ENCODE data around the gene ST3GAL2.
"Not testable (repeated sequence)": the region's sequence is repeated elsewhere in the genome, so short reads cannot be mapped to it uniquely, and the experiment has no call there.

Gene ST3GAL2

DNA sequence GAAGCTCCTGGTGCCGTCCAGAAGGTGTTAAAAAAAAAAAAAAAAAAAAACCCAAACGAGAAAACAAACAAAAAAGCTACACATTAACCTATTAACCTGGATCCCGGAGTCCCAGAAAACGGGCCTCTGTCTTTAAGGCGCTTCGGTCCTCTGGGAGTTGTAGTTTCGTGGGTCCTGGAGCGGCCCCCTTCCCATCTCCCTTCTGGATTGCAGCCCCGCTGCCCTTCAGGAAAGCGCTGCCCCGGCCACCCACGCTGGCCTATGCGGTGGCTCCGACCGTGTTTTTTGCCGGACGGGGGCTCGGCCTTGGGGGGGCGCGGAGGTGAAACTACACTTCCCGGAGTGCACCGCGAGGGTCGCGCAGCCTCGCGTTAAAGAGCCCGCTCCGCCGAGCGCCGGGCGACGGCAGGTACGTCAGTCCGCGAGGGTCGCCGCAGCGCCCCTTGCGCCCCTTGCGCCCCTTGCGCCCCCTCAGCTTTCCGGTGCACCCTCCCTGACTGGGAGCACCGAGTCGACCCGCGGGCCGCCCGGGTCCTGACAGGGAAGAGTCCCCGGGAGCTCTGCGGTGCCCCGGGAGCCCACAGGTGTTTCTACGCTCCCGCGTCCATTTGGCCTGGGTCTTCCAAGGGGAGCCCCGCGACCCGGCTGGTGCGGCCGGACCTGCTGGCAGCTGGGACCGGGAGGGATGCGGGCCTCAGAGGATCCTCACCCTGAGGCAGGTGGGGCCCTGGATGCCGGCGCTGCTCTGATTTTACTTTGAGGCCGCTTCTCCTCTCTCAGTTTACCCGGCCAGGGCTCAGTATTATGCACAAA lies 15.5 kb upstream of the ST3GAL2 start, which contains the start of gene FCSK:
TSS of gene FCSK (plus strand) at position 374 of the 813 bp plus-strand sequence. CDS start 8,596 bp downstream, outside the sequence.
- TF ChIP-seq, protein P1, sequence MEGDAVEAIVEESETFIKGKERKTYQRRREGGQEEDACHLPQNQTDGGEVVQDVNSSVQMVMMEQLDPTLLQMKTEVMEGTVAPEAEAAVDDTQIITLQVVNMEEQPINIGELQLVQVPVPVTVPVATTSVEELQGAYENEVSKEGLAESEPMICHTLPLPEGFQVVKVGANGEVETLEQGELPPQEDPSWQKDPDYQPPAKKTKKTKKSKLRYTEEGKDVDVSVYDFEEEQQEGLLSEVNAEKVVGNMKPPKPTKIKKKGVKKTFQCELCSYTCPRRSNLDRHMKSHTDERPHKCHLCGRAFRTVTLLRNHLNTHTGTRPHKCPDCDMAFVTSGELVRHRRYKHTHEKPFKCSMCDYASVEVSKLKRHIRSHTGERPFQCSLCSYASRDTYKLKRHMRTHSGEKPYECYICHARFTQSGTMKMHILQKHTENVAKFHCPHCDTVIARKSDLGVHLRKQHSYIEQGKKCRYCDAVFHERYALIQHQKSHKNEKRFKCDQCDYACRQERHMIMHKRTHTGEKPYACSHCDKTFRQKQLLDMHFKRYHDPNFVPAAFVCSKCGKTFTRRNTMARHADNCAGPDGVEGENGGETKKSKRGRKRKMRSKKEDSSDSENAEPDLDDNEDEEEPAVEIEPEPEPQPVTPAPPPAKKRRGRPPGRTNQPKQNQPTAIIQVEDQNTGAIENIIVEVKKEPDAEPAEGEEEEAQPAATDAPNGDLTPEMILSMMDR (IDR thresholded peaks at IDR 0.05; ENCODE audit: low read depth, low read length) = no peak
- peak within 1 kb of the TSS; percentile 87 to 91 for H3K4me3 ChIP-seq (replicated peaks in 1 of 2; ENCODE audit: low read depth in 2 of 2, low read length in 2 of 2)
- peak; percentile 74 to 78 for DNase-seq (ENCODE audit: low read depth in 2 of 2)

DNA sequence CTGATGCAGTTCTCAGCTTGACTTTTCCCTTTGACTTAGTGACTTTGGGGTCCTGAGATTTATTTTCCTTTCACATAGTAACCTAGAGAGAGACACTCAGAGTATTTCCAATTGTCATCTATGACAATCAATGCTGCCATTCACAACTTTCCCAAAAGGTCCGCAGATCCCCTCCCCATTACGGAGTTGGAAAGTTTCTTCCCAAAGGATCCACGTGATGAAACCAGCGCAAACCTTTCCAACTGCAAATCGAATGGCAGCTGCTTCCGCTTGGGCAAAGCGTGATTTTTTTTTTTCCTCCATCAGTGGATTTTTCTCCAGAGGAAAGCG lies 15.0 kb upstream of the ST3GAL2 start:
- DNase-seq (ENCODE audit: low read depth in 2 of 2) = no peak
- peak overlapping the region; percentile 87 to 91 for H3K4me3 ChIP-seq (replicated peaks in 1 of 2; ENCODE audit: low read depth in 2 of 2, low read length in 2 of 2)
- TF ChIP-seq, protein P1 (IDR thresholded peaks at IDR 0.05; ENCODE audit: low read depth, low read length) = no peak

DNA sequence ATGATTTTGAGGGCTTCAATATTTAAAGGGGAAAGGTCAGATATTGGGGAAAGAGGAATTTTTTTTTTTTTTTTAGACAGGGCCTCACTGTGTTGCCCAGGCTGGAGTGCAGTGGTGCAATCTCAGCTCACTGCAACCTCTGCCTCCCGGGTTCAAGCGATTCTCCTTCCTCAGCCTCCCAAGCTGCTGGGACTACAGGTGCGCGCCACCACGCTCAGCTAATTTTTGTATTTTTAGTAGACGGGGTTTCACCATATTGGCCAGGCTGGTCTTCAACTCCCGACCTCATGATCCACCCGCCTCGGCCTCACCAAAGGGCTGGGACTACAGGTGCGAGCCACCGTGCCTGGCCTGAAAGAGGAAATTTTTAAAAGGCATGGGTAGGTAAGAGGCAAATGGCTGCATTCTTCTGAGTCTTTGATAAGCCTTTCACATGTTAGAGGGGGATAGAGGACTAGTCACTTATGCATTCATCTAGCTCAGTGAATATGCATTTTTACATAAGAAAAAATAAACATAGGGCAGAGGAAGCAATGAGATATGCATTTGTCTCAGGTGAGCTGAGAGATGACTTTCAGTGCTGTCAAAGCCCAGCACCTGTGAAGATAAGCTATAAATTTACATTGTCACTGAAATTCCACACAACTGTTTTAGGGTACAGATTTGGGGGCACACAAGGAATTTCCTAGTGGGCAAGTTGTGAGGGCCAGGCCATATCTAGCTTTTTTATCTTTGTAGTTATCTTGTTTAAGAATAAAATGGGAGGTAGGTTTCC lies 14.4 kb upstream of the ST3GAL2 start:
- peak overlapping the region; percentile 87 to 91 for H3K4me3 ChIP-seq (replicated peaks in 1 of 2; ENCODE audit: low read depth in 2 of 2, low read length in 2 of 2)
- TF ChIP-seq, protein P1 (IDR thresholded peaks at IDR 0.05; ENCODE audit: low read depth, low read length) = no peak
- DNase-seq (ENCODE audit: low read depth in 2 of 2) = no peak

DNA sequence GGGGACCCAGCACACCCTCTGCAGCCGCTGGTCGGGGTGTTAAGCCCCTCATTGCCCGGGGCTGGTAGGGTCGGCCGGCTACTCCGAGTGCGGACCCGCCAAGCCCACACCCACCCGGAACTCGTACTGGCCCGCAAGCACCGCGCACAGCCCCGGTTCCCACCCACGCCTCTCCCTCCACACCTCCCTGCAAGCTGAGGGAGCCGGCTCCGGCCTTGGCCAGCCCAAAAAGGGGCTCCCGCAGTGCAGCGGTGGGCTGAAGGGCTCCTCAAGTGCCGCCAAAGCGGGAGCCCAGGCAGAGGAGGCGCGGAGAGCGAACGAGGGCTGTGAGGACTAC lies 12.1 kb upstream of the ST3GAL2 start:
- not testable (repeated sequence) for DNase-seq (ENCODE audit: low read depth in 2 of 2)
- peak overlapping the region; percentile 8 to 28 for H3K4me3 ChIP-seq (replicated peaks in 1 of 2; ENCODE audit: low read depth in 2 of 2, low read length in 2 of 2)

DNA sequence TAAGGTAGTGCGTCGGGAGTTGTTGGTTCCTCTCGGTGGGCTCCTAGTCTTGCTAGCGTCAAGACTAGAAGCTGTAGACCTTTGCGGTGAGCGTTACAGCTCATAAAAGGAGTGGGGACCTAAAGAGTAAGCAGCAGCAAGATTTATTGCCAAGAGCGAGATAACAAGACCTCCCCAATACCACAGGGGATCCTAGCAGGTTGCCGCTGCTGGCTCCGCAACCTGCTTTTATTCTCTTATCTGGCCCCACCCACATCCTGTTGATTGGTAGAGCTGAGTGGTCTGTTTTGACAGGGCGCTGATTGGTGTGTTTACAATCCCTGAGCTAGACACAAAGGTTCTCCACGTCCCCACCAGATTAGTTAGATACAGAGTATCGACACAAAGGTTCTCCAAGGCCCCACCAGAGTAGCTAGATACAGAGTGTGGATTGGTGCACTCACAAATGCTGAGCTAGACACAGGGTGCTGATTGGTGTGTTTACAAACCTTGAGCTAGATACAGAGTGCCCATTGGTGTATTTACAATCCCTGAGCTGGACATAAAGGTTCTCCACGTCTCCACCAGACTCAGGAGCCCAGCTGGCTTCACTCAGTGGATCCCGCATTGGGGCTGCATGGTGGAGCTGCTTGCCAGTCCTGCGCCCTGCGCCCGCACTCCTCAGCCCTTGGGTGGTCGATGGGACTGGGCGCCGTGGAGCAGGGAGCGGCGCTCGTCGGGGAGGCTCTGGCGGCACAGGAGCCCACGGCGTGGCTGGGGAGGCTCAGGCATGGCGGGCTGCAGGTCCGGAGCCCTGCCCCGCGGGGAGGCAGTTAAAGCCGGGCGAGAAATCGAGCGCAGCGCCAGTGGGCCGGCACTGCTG lies 11.5 kb upstream of the ST3GAL2 start:
- DNase-seq (ENCODE audit: low read depth in 2 of 2) = not testable (repeated sequence)
- peak overlapping the region; percentile 8 to 28 for H3K4me3 ChIP-seq (replicated peaks in 1 of 2; ENCODE audit: low read depth in 2 of 2, low read length in 2 of 2)

DNA sequence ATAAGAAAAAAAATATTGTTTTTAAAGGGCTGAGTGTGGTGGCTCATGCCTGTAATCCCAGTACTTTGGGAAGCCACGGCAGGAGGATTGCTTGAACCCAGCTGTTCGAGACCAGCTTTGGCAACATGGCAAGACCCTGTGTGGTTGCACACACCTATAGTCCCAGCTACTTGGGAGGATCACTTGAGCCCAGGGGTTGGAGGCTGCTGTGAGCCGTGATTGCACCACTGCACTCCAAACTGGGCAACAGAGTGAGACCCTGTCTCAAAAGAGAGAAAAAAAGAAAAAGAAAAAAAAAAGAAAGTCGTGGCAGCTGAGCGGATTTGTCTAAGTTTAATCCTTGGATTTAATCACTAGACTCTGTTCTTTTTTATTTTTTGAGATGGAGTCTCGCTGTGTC lies 9.2 kb upstream of the ST3GAL2 start:
- TF ChIP-seq, protein P1 (IDR thresholded peaks at IDR 0.05; ENCODE audit: low read depth, low read length) = no peak
- no peak overlapping the region for H3K4me3 ChIP-seq (replicated peaks in 1 of 2; ENCODE audit: low read depth in 2 of 2, low read length in 2 of 2)
- no peak for DNase-seq (ENCODE audit: low read depth in 2 of 2)

DNA sequence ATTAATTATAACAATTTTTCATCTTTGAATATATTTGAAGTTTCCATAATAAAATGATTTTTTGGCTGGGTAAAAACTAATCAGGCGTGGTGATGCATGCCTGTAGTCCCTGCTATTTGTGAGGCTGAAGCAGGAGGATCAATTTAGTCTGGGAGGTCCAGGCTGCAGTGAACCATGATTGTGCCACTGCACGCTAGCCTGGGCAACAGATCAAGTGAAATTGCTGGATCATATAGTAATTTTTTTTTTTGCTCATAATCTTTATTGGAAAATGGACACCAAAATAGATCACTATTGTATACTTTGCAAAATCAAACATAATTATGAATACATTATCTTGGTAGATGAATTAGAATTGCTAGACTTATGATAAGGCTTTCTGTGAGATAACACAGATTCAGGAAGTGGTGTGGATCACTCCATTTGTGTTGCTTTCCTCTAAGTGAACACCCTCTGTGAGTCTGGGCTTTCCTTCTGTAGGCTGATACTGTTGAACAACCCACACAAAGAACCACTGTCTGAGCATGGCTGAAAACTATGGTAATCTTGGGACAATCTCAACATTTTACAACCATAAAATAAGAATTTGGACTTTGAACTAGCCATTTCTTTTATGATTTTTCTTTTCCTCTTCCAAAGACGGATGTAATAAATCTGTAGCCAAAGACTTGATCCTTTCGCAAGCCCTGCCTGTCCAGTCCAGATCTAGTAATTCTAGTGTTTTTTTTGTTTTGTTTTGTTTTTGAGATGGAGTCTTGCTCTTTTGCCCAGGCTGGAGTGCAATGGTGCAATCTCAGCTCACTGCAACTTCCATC lies 5.6 kb upstream of the ST3GAL2 start:
- TF ChIP-seq, protein P1 (IDR thresholded peaks at IDR 0.05; ENCODE audit: low read depth, low read length) = no peak
- H3K4me3 ChIP-seq (replicated peaks in 1 of 2; ENCODE audit: low read depth in 2 of 2, low read length in 2 of 2) = no peak overlapping the region
- no peak for DNase-seq (ENCODE audit: low read depth in 2 of 2)

Data from cardiac fibroblast (primary cell).